ENCODE data around the gene PRKCD.

The PRKCD gene

GRCh38 chr3:53169045-53169831 lies 8.2 kb downstream of the PRKCD start:
- no peak overlapping the region for H3K27ac ChIP-seq
- DNase-seq (ENCODE audit: low read depth, low spot score), result no peak

GRCh38 chr3:53169832-53170324 lies 8.9 kb downstream of the PRKCD start:
- DNase-seq (ENCODE audit: low read depth, low spot score), result no peak
- H3K27ac ChIP-seq, result no peak overlapping the region

- DNase-seq (ENCODE audit: low read depth, low spot score), result no peak
- no peak overlapping the region for H3K27ac ChIP-seq
These were observed 9.5 kb downstream of the PRKCD start for GRCh38 chr3:53170325-53171063.

GRCh38 chr3:53171064-53171418 lies 10.0 kb downstream of the PRKCD start:
- DNase-seq (ENCODE audit: low read depth, low spot score), result no peak

GRCh38 chr3:53171827-53172505 lies 11.0 kb downstream of the PRKCD start:
- H3K27ac ChIP-seq, result no peak overlapping the region
- no peak for DNase-seq (ENCODE audit: low read depth, low spot score)

More at GRCh38 chr3:53171064-53171418, 10.0 kb downstream of the PRKCD start:
- H3K27ac ChIP-seq, result no peak overlapping the region

GRCh38 chr3:53173107-53173506 lies 12.1 kb downstream of the PRKCD start:
- no peak for DNase-seq (ENCODE audit: low read depth, low spot score)
- H3K27ac ChIP-seq, result no peak overlapping the region

GRCh38 chr3:53174346-53175250 lies 13.6 kb downstream of the PRKCD start:
- DNase-seq (ENCODE audit: low read depth, low spot score), result no peak
- no peak overlapping the region for H3K27ac ChIP-seq

GRCh38 chr3:53175613-53176540 lies 14.9 kb downstream of the PRKCD start:
- H3K27ac ChIP-seq, result no peak overlapping the region
- DNase-seq (ENCODE audit: low read depth, low spot score), result no peak

GRCh38 chr3:53178246-53178645 lies 17.2 kb downstream of the PRKCD start:
- H3K27ac ChIP-seq, result no peak overlapping the region

GRCh38 chr3:53179580-53179979 lies 18.6 kb downstream of the PRKCD start:
- DNase-seq (ENCODE audit: low read depth, low spot score), result no peak

More at GRCh38 chr3:53178246-53178645, 17.2 kb downstream of the PRKCD start:
- DNase-seq (ENCODE audit: low read depth, low spot score), result no peak

GRCh38 chr3:53180305-53181023 lies 19.5 kb downstream of the PRKCD start:
- DNase-seq (ENCODE audit: low read depth, low spot score), result no peak
- H3K27ac ChIP-seq, result no peak overlapping the region

More at GRCh38 chr3:53179580-53179979, 18.6 kb downstream of the PRKCD start:
- no peak overlapping the region for H3K27ac ChIP-seq

GRCh38 chr3:53181024-53181371 lies 20.0 kb downstream of the PRKCD start:
- no peak overlapping the region for H3K27ac ChIP-seq
- DNase-seq (ENCODE audit: low read depth, low spot score), result no peak

- H3K27ac ChIP-seq, result no peak overlapping the region
- no peak for DNase-seq (ENCODE audit: low read depth, low spot score)
These were observed 20.5 kb downstream of the PRKCD start for GRCh38 chr3:53181528-53181927.

- DNase-seq (ENCODE audit: low read depth, low spot score), result no peak
These were observed 21.9 kb downstream of the PRKCD start for GRCh38 chr3:53182764-53183355.

GRCh38 chr3:53183514-53183913 lies 22.5 kb downstream of the PRKCD start:
- H3K27ac ChIP-seq, result no peak overlapping the region
- no peak for DNase-seq (ENCODE audit: low read depth, low spot score)

More at GRCh38 chr3:53182764-53183355, 21.9 kb downstream of the PRKCD start:
- no peak overlapping the region for H3K27ac ChIP-seq

GRCh38 chr3:53184701-53185100 lies 23.7 kb downstream of the PRKCD start:
- no peak for DNase-seq (ENCODE audit: low read depth, low spot score)
- no peak overlapping the region for H3K27ac ChIP-seq

- no peak for DNase-seq (ENCODE audit: low read depth, low spot score)
- no peak overlapping the region for H3K27ac ChIP-seq
These were observed 24.9 kb downstream of the PRKCD start for GRCh38 chr3:53185761-53186465.
